PC-3 (cell line): Measurements from ENCODE around the gene PHAX. TPM values are rescaled to one million over a fixed set of nuclear protein-coding genes. Genes with fewer than 3 reads are reported as not detected.
"Not testable (repeated sequence)": the region's sequence is repeated elsewhere in the genome, so short reads cannot be mapped to it uniquely, and the experiment has no call there.

Experiments
- ATAC-seq: fragments of 200-7000 bp; cut with Tn5 transposase; 2 replicates; pipeline ENCODE4 v1.9.1; 2020; ENCODE audit warnings: mild to moderate bottlenecking, moderate library complexity
- BruUV-seq: library from RNA; stranded (reverse); fragments of 400-500 nt; replicated peaks from 2 replicates; lab custom pipeline; 2021; lab: Mats Ljungman, UMichigan
- CTCF ChIA-PET: fragments of 300-600 bp; sonication (Branson Sonifier 250); formaldehyde crosslinking; loops from one replicate; lab custom pipeline; 2022; ENCODE audit warnings: antibody characterized with exemption; lab: Charles Lee
- POLR2A ChIA-PET: fragments of 300-600 bp; sonication (Branson Sonifier 250); formaldehyde crosslinking; loops from one replicate; lab custom pipeline; 2022; ENCODE audit warnings: antibody characterized with exemption; ENCODE audit not compliant: unreplicated experiment; lab: Charles Lee
- DNase-seq: peaks from one replicate; pipeline ENCODE4 v3.0.0-alpha.2; 2015
- H2AFZ ChIP-seq: fragments of 300-600 bp; sonication (generic); 2 replicates; pipeline ENCODE4 v1.6.0; 2016; ENCODE audit warnings: antibody characterized with exemption, low read length
- H3F3A ChIP-seq: fragments of 300-600 bp; sonication (generic); one replicate; pipeline ENCODE4 v1.6.0; 2017; ENCODE audit warnings: antibody characterized with exemption, low read length, control low read depth, mild to moderate bottlenecking; ENCODE audit not compliant: unreplicated experiment
- H3K27ac ChIP-seq: fragments of 300-600 bp; sonication (generic); 2 replicates; pipeline ENCODE4 v1.5.1; 2016; ENCODE audit warnings: mild to moderate bottlenecking, low read length
- H3K27me3 ChIP-seq: fragments of 300-600 bp; sonication (generic); 2 replicates; pipeline ENCODE4 v1.6.1; 2016; ENCODE audit warnings: low read length, mixed read lengths
- H3K36me3 ChIP-seq: fragments of 300-600 bp; sonication (generic); 2 replicates; pipeline ENCODE4 v1.6.1; 2016; ENCODE audit warnings: low read depth, mixed run types, low read length, mixed read lengths
- H3K4me1 ChIP-seq: fragments of 300-600 bp; sonication (generic); 2 replicates; pipeline ENCODE4 v1.5.1; 2016; ENCODE audit warnings: low read length; ENCODE audit not compliant: insufficient read depth
- H3K4me2 ChIP-seq: fragments of 300-600 bp; sonication (generic); 2 replicates; pipeline ENCODE4 v1.6.0; 2016; ENCODE audit warnings: low read length
- H3K4me3 ChIP-seq: fragments of 300-600 bp; sonication (generic); 2 replicates; pipeline ENCODE4 v1.5.1; 2016; ENCODE audit warnings: mild to moderate bottlenecking, low read length, mixed read lengths
- H3K79me2 ChIP-seq: fragments of 300-600 bp; sonication (generic); 2 replicates; pipeline ENCODE4 v1.6.1; 2017; ENCODE audit warnings: low read length, mixed read lengths
- H3K9ac ChIP-seq: fragments of 300-600 bp; sonication (generic); 2 replicates; pipeline ENCODE4 v1.6.0; 2016; ENCODE audit warnings: mild to moderate bottlenecking, low read length
- H3K9me2 ChIP-seq: fragments of 300-600 bp; sonication (generic); replicated peaks from 2 replicates; pipeline ENCODE4 v1.6.1; 2016; ENCODE audit warnings: mixed run types, low read length, mixed read lengths
- H3K9me3 ChIP-seq: fragments of 300-600 bp; sonication (generic); 2 replicates; pipeline ENCODE4 v1.6.1; 2016; ENCODE audit warnings: low read length, mixed read lengths
- H4K20me1 ChIP-seq: fragments of 300-600 bp; sonication (generic); 2 replicates; pipeline ENCODE4 v1.6.1; 2016; ENCODE audit warnings: low read length, mixed read lengths
- CTCF ChIP-seq: fragments of 300-600 bp; sonication (generic); conservative IDR thresholded peaks from 2 replicates; pipeline ENCODE4 v1.5.1; 2017; ENCODE audit warnings: antibody characterized with exemption, low read depth, mild to moderate bottlenecking, low read length
- EZH2 ChIP-seq: fragments of 300-600 bp; sonication (generic); IDR thresholded peaks from one replicate; pipeline ENCODE4 v1.6.1; 2017; ENCODE audit warnings: antibody characterized with exemption, mild to moderate bottlenecking, low read length; ENCODE audit not compliant: unreplicated experiment
- EZH2phosphoT487 ChIP-seq: fragments of 300-600 bp; sonication (generic); IDR thresholded peaks from 2 replicates; pipeline ENCODE4 v1.6.1; 2018; ENCODE audit warnings: mild to moderate bottlenecking, antibody characterized with exemption, low read length, borderline replicate concordance
- intact Hi-C: fragments of 100-400 bp; cut with micrococcal nuclease; formaldehyde crosslinking; loops from 2 replicates; pipeline ENCODE4 v1.9.0; 2023
- total RNA-seq: library from RNA; depleted of rRNA; stranded (reverse); fragments of >200 nt; gene quantifications from 2 replicates; pipeline ENCODE4 v1.2.3, GENCODE V29; 2014

PHAX gene
- total RNA-seq, 1 experiment from 2014 or later = 40.3 TPM

- no peak for DNase-seq
- intact Hi-C loops = no loop called here
Measured at GRCh38 chr5:126645132-126645531, 44.4 kb downstream of the PHAX start.

GRCh38 chr5:126647071-126647470 is 46.3 kb downstream of the PHAX start:
- ATAC-seq = no peak
- Histone ChIP-seq H3K4me1 (no peaks in the 10 kb centered on the region), H3K4me3 (no peak overlapping the region), H3K9me3 (no peaks in the 10 kb centered on the region), H3K9ac (no peak overlapping the region), H3K27me3 (no peaks in the 10 kb centered on the region), H3K79me2 (no peaks in the 10 kb centered on the region), H3K36me3 (no peaks in the 10 kb centered on the region), H3K27ac (no peak overlapping the region), H3K9me2 (no peaks in the 10 kb centered on the region), H2AFZ (no peak overlapping the region), H3F3A (no peaks in the 10 kb centered on the region), H4K20me1 (no peaks in the 10 kb centered on the region), H3K4me2 (no peak overlapping the region)
- DNase-seq = no peak
- ChIA-PET POLR2A (interaction anchor here (0.5 kb wide), 1 partner anchor 17 kb away, joined by 3 read pairs; no protein-coding TSS in a partner anchor), CTCF (no interaction called here)
- intact Hi-C loops = no loop called here
- BruUV-seq = no TSS peak
- TF ChIP-seq EZH2phosphoT487 (no peak), CTCF (no peak), EZH2 (no peak)

More at GRCh38 chr5:126645132-126645531, 44.4 kb downstream of the PHAX start:
- Histone ChIP-seq H3K36me3 (no peaks in the 10 kb centered on the region), H3K9me2 (no peaks in the 10 kb centered on the region), H3K27me3 (no peaks in the 10 kb centered on the region), H2AFZ (no peak overlapping the region), H3K79me2 (no peaks in the 10 kb centered on the region), H4K20me1 (no peaks in the 10 kb centered on the region), H3K4me1 (no peaks in the 10 kb centered on the region), H3K9me3 (no peaks in the 10 kb centered on the region), H3K4me3 (no peak overlapping the region), H3K27ac (no peak overlapping the region), H3F3A (no peaks in the 10 kb centered on the region), H3K9ac (no peak overlapping the region), H3K4me2 (no peak overlapping the region)
- CTCF ChIA-PET = no interaction called here
- TF ChIP-seq EZH2phosphoT487 = no peak
- no peak for TF ChIP-seq CTCF
- no peak for TF ChIP-seq EZH2
- no peak for ATAC-seq
- POLR2A ChIA-PET = no interaction called here
- BruUV-seq = no TSS peak

- H3K79me2 ChIP-seq = no peaks in the 10 kb centered on the region
- DNase-seq (no peak), ATAC-seq (no peak)
- H3K36me3 ChIP-seq = no peaks in the 10 kb centered on the region
- H3F3A ChIP-seq = no peaks in the 10 kb centered on the region
- H3K4me2 ChIP-seq = no peak overlapping the region
- no peak overlapping the region for H3K27ac ChIP-seq
- intact Hi-C loops = no loop called here
- H3K9me3 ChIP-seq = no peaks in the 10 kb centered on the region
- TF ChIP-seq EZH2phosphoT487 (no peak), EZH2 (no peak), CTCF (no peak)
- no peaks in the 10 kb centered on the region for H3K4me1 ChIP-seq
- H3K4me3 ChIP-seq = no peak overlapping the region
- H3K27me3 ChIP-seq = no peaks in the 10 kb centered on the region
- H4K20me1 ChIP-seq = no peaks in the 10 kb centered on the region
- ChIA-PET CTCF (no interaction called here), POLR2A (no interaction called here)
- no peaks in the 10 kb centered on the region for H3K9me2 ChIP-seq
- BruUV-seq = no TSS peak
- no peak overlapping the region for H2AFZ ChIP-seq
- no peak overlapping the region for H3K9ac ChIP-seq
Measured at GRCh38 chr5:126648471-126648870, 47.7 kb downstream of the PHAX start.

- intact Hi-C loops, H4K20me1 ChIP-seq, DNase-seq, H3K4me1 ChIP-seq, H3K27me3 ChIP-seq, H3K9me3 ChIP-seq, H3K27ac ChIP-seq, H3K9me2 ChIP-seq, H2AFZ ChIP-seq, H3K79me2 ChIP-seq, H3K9ac ChIP-seq, CTCF ChIA-PET, H3K4me3 ChIP-seq, BruUV-seq, H3K36me3 ChIP-seq, H3K4me2 ChIP-seq, H3F3A ChIP-seq, POLR2A ChIA-PET: not testable (repeated sequence)
- peak; percentile 27; the same call in 1 of the 2 replicates for ATAC-seq
Measured at GRCh38 chr5:126649057-126649456, 48.3 kb downstream of the PHAX start.
